GM23338 (cell line): ENCODE results near the gene NPLOC4. TPM values are rescaled to one million over a fixed set of nuclear protein-coding genes. Genes with fewer than 3 reads are reported as not detected.

Experiments
- ATAC-seq: fragments of 200-7000 bp; cut with Tn5 transposase; 3 replicates; pipeline ENCODE4 v1.9.1; 2020
- DNase-seq: peaks from one replicate; pipeline ENCODE4 v3.0.0-alpha.2; 2015; ENCODE audit warnings: low spot score
- H2AFZ ChIP-seq: fragments of 200-600 bp; sonication (generic); 2 replicates; pipeline ENCODE4 v1.8.0; 2016; ENCODE audit warnings: antibody characterized with exemption, mild to moderate bottlenecking, moderate library complexity
- H3F3A ChIP-seq: fragments of 200-600 bp; sonication (generic); replicated peaks from 2 replicates; pipeline ENCODE4 v1.8.0; 2017; ENCODE audit warnings: antibody characterized with exemption, mixed run types, low read depth
- H3K27ac ChIP-seq: fragments of 200-600 bp; sonication (generic); 2 replicates; pipeline ENCODE4 v1.6.1; 2016; ENCODE audit warnings: low read depth
- H3K27me3 ChIP-seq: fragments of 200-600 bp; sonication (generic); 2 replicates; pipeline ENCODE4 v1.8.0; 2016; ENCODE audit warnings: mild to moderate bottlenecking, mixed run types, moderate library complexity; ENCODE audit not compliant: insufficient read depth
- H3K36me3 ChIP-seq: fragments of 200-600 bp; sonication (generic); 2 replicates; pipeline ENCODE4 v1.8.0; 2016; ENCODE audit warnings: mild to moderate bottlenecking; ENCODE audit not compliant: insufficient read depth
- H3K4me1 ChIP-seq: fragments of 200-600 bp; sonication (generic); 2 replicates; pipeline ENCODE4 v1.8.0; 2016; ENCODE audit warnings: mild to moderate bottlenecking, moderate library complexity; ENCODE audit not compliant: insufficient read depth
- H3K4me2 ChIP-seq: fragments of 200-600 bp; sonication (generic); 2 replicates; pipeline ENCODE4 v1.7.1; 2017; ENCODE audit warnings: mixed run types
- H3K4me3 ChIP-seq: fragments of 200-600 bp; sonication (generic); 2 replicates; pipeline ENCODE4 v1.6.1; 2016; ENCODE audit warnings: mixed run types
- H3K79me2 ChIP-seq: fragments of 200-600 bp; sonication (generic); replicated peaks from 2 replicates; pipeline ENCODE4 v1.8.0; 2017; ENCODE audit warnings: mild to moderate bottlenecking; ENCODE audit not compliant: insufficient read depth
- H3K9me2 ChIP-seq: fragments of 200-600 bp; sonication (generic); 2 replicates; pipeline ENCODE4 v1.8.0; 2017; ENCODE audit not compliant: insufficient read depth
- H4K20me1 ChIP-seq: fragments of 200-600 bp; sonication (generic); replicated peaks from 2 replicates; pipeline ENCODE4 v1.8.0; 2017; ENCODE audit warnings: mild to moderate bottlenecking; ENCODE audit not compliant: insufficient read depth
- H3K27ac Mint-ChIP-seq: 2 replicates; pipeline ENCODE4 v1.8.0; 2020; ENCODE audit warnings: inconsistent platforms, mild to moderate bottlenecking, moderate library complexity, mixed read lengths
- H3K27me3 Mint-ChIP-seq: 3 replicates; pipeline ENCODE4 v1.8.0; 2022; ENCODE audit warnings: low read depth, mild to moderate bottlenecking, moderate library complexity, mixed read lengths, inconsistent platforms; ENCODE audit not compliant: insufficient read depth, poor library complexity
- H3K36me3 Mint-ChIP-seq: 3 replicates; pipeline ENCODE4 v1.8.0; 2021; ENCODE audit warnings: low read depth, mild to moderate bottlenecking, inconsistent platforms, moderate library complexity, mixed read lengths
- H3K4me1 Mint-ChIP-seq: 3 replicates; pipeline ENCODE4 v1.8.0; 2020; ENCODE audit warnings: mild to moderate bottlenecking, inconsistent platforms, mixed read lengths
- H3K4me3 Mint-ChIP-seq: 3 replicates; pipeline ENCODE4 v1.8.0; 2021; ENCODE audit warnings: moderate library complexity, mild to moderate bottlenecking, inconsistent platforms, mixed read lengths
- H3K9me3 Mint-ChIP-seq: 3 replicates; pipeline ENCODE4 v1.8.0; 2020; ENCODE audit warnings: moderate library complexity, mild to moderate bottlenecking, inconsistent platforms, mixed read lengths
- CREB1 ChIP-seq: fragments of 250-450 bp; sonication (Bioruptor Pico); IDR thresholded peaks from 2 replicates; pipeline ENCODE4 v1.5.0; 2020; ENCODE audit warnings: low read depth, mild to moderate bottlenecking, moderate library complexity
- CTCF ChIP-seq, 2 experiments: fragments of 200-600 bp in 1 of 2; sonication (generic) in 1 of 2; conservative IDR thresholded peaks; 2 replicates each; pipeline versions ENCODE4 v1.5.1 to v1.6.1; 2016 to 2017; ENCODE audit warnings: antibody characterized with exemption in 2 of 2, low read depth in 2 of 2, mild to moderate bottlenecking in 2 of 2, moderate library complexity in 1 of 2
- ETS1 ChIP-seq: IDR thresholded peaks from 2 replicates; pipeline ENCODE4 v1.6.1; 2016; ENCODE audit warnings: antibody characterized with exemption
- EZH2 ChIP-seq: fragments of 200-600 bp; sonication (generic); IDR thresholded peaks from one replicate; pipeline ENCODE4 v1.8.0; 2017; ENCODE audit warnings: antibody characterized with exemption, mild to moderate bottlenecking, low read depth; ENCODE audit not compliant: unreplicated experiment
- EZH2phosphoT487 ChIP-seq: fragments of 200-600 bp; sonication (generic); IDR thresholded peaks from one replicate; pipeline ENCODE4 v1.8.1; 2018; ENCODE audit warnings: antibody characterized with exemption; ENCODE audit not compliant: unreplicated experiment
- JUNB ChIP-seq: IDR thresholded peaks from one replicate; pipeline ENCODE4 v1.6.1; 2016; ENCODE audit warnings: antibody characterized with exemption; ENCODE audit not compliant: unreplicated experiment
- NANOG ChIP-seq: IDR thresholded peaks from 2 replicates; pipeline ENCODE4 v1.6.1; 2016; ENCODE audit warnings: antibody characterized with exemption, borderline replicate concordance
- POLR2AphosphoS5 ChIP-seq: IDR thresholded peaks from 2 replicates; pipeline ENCODE4 v1.6.1; 2016; ENCODE audit warnings: antibody characterized with exemption, low read depth
- REST ChIP-seq: IDR thresholded peaks from one replicate; pipeline ENCODE4 v1.6.1; 2018; ENCODE audit warnings: antibody characterized with exemption; ENCODE audit not compliant: unreplicated experiment
- STAT1 ChIP-seq: IDR thresholded peaks from one replicate; pipeline ENCODE4 v1.6.1; 2016; ENCODE audit warnings: antibody characterized with exemption; ENCODE audit not compliant: unreplicated experiment
- ZNF114 ChIP-seq: fragments of 250-450 bp; sonication (Bioruptor Pico); IDR thresholded peaks from 2 replicates; pipeline ENCODE4 v1.5.0; 2020; ENCODE audit warnings: mild to moderate bottlenecking, moderate library complexity
- ZNF331 ChIP-seq: fragments of 250-450 bp; sonication (Bioruptor Pico); IDR thresholded peaks from 2 replicates; pipeline ENCODE4 v1.5.0; 2020; ENCODE audit warnings: low read depth, mild to moderate bottlenecking, moderate library complexity
- ZNF462 ChIP-seq: fragments of 250-450 bp; sonication (Bioruptor Pico); IDR thresholded peaks from 2 replicates; pipeline ENCODE4 v1.5.0; 2020; ENCODE audit warnings: mild to moderate bottlenecking, moderate library complexity
- polyA plus RNA-seq: library from polyadenylated mRNA; unstranded; fragments of >200 nt; fragmentation: Nextera tagmentation; extraction: Ambion mirVana; gene quantifications from 2 replicates; pipeline ENCODE4 v1.2.1, GENCODE V29; 2016
- total RNA-seq: library from RNA; depleted of rRNA; stranded (reverse); fragments of >200 nt; shearing (Covaris generic); gene quantifications from 2 replicates; pipeline ENCODE4 v1.2.3, GENCODE V29; 2014

NPLOC4 gene
- total and polyA plus RNA-seq, 2 experiments from 2014 or later, result 24.1 to 79.1 TPM

- H3K27ac ChIP-seq, result no peak overlapping the region
These were observed 58.9 kb downstream of the NPLOC4 start for GRCh38 chr17:81578038-81578441.

More at GRCh38 chr17:81578038-81578441, 58.9 kb downstream of the NPLOC4 start:
- no peak overlapping the region for H2AFZ ChIP-seq
- H3K9me3 Mint-ChIP-seq, result no peaks in the 10 kb centered on the region; the same call in 2 of the 3 replicates
- ATAC-seq (no peak), DNase-seq (no peak)
- no peak overlapping the region for H3K4me2 ChIP-seq
- no peaks in the 10 kb centered on the region for H3K4me1 ChIP-seq
- H3K27me3 Mint-ChIP-seq, result peaks cover 5% of the 10 kb centered on the region
- H3K27me3 ChIP-seq, result no peaks in the 10 kb centered on the region
- H3K4me3 Mint-ChIP-seq, result no peak overlapping the region; the same call in 2 of the 3 replicates
- H3K36me3 ChIP-seq, result peaks cover 11% of the 10 kb centered on the region; the same call in 1 of the 2 replicates
- no peaks in the 10 kb centered on the region; the same call in 2 of the 3 replicates for H3K4me1 Mint-ChIP-seq
- no peak overlapping the region for H3K4me3 ChIP-seq
- H3F3A ChIP-seq, result no peaks in the 10 kb centered on the region
- H3K36me3 Mint-ChIP-seq, result peaks cover 52% of the 10 kb centered on the region
- H3K9me2 ChIP-seq, result no peaks in the 10 kb centered on the region
- H3K27ac Mint-ChIP-seq, result peak overlapping the region; percentile 51; the same call in 1 of the 2 replicates
- TF ChIP-seq STAT1 (no peak), NANOG (no peak), POLR2AphosphoS5 (no peak), ETS1 (no peak), CTCF (conservative IDR thresholded peaks at IDR 0.05; ENCODE audit: low read depth in 2 of 2) (no peak), EZH2 (no peak), ZNF114 (no peak), CREB1 (CRISPR knock-in tag) (no peak), ZNF462 (no peak), REST (no peak), EZH2phosphoT487 (no peak), ZNF331 (CRISPR knock-in tag) (no peak), JUNB (no peak)
- H4K20me1 ChIP-seq, result peaks cover 28% of the 10 kb centered on the region
- H3K79me2 ChIP-seq, result peaks cover 5% of the 10 kb centered on the region
